ENCODE results near the gene UBLCP1.
"Not testable (repeated sequence)": the region's sequence is repeated elsewhere in the genome, so short reads cannot be mapped to it uniquely, and the experiment has no call there.

Gene UBLCP1

GRCh38 chr5:159273923-159274322 is 10.8 kb downstream of the UBLCP1 start:
- no peak for DNase-seq
- peaks cover 33% of the 10 kb centered on the region for H3K36me3 ChIP-seq
- H3K27me3 ChIP-seq (ENCODE audit: insufficient read depth, low read depth, severe bottlenecking), result no peaks in the 10 kb centered on the region
- no peak overlapping the region for H3K4me3 ChIP-seq (ENCODE audit: low read depth, low read length)
- no peak for TF ChIP-seq CTCF (IDR thresholded peaks at IDR 0.05; ENCODE audit: low read depth, low read length)
- H3K27ac ChIP-seq, result no peak overlapping the region
- H3K9me3 ChIP-seq (ENCODE audit: severe bottlenecking), result no peaks in the 10 kb centered on the region

- H3K36me3 ChIP-seq, result peaks cover 32% of the 10 kb centered on the region
Measured at GRCh38 chr5:159274676-159275075, 11.6 kb downstream of the UBLCP1 start.

GRCh38 chr5:159286420-159287035 is 23.4 kb downstream of the UBLCP1 start:
- peak; percentile 23; the same call in 1 of the 2 replicates for TF ChIP-seq CTCF (IDR thresholded peaks at IDR 0.05; ENCODE audit: low read depth, low read length)
- Histone ChIP-seq H3K27me3 (ENCODE audit: insufficient read depth, low read depth, severe bottlenecking) (no peaks in the 10 kb centered on the region), H3K36me3 (peaks cover 5% of the 10 kb centered on the region), H3K4me3 (ENCODE audit: low read depth, low read length) (no peak overlapping the region), H3K9me3 (ENCODE audit: severe bottlenecking) (no peaks in the 10 kb centered on the region), H3K27ac (no peak overlapping the region)
- DNase-seq, result peak; percentile 16

More at GRCh38 chr5:159274676-159275075, 11.6 kb downstream of the UBLCP1 start:
- H3K27me3 ChIP-seq (ENCODE audit: insufficient read depth, low read depth, severe bottlenecking), result no peaks in the 10 kb centered on the region
- H3K9me3 ChIP-seq (ENCODE audit: severe bottlenecking), result no peaks in the 10 kb centered on the region
- DNase-seq, result no peak
- TF ChIP-seq CTCF (IDR thresholded peaks at IDR 0.05; ENCODE audit: low read depth, low read length), result no peak
- H3K4me3 ChIP-seq (ENCODE audit: low read depth, low read length), result no peak overlapping the region
- no peak overlapping the region for H3K27ac ChIP-seq

GRCh38 chr5:159290741-159291140 is 27.7 kb downstream of the UBLCP1 start:
- Histone ChIP-seq H3K27ac (no peak overlapping the region), H3K9me3 (ENCODE audit: severe bottlenecking) (no peaks in the 10 kb centered on the region), H3K36me3 (no peaks in the 10 kb centered on the region), H3K27me3 (ENCODE audit: insufficient read depth, low read depth, severe bottlenecking) (no peaks in the 10 kb centered on the region), H3K4me3 (ENCODE audit: low read depth, low read length) (no peak overlapping the region)
- TF ChIP-seq CTCF (IDR thresholded peaks at IDR 0.05; ENCODE audit: low read depth, low read length), result no peak
- DNase-seq, result no peak

- H3K27ac ChIP-seq, result no peak overlapping the region
Measured at GRCh38 chr5:159294921-159295320, 31.8 kb downstream of the UBLCP1 start.

GRCh38 chr5:159297300-159297699 is 34.2 kb downstream of the UBLCP1 start:
- H3K36me3 ChIP-seq; DNase-seq; H3K27me3 ChIP-seq (ENCODE audit: insufficient read depth, low read depth, severe bottlenecking); H3K27ac ChIP-seq; H3K4me3 ChIP-seq (ENCODE audit: low read depth, low read length): not testable (repeated sequence)
- peaks cover 16% of the 10 kb centered on the region for H3K9me3 ChIP-seq (ENCODE audit: severe bottlenecking)

More at GRCh38 chr5:159294921-159295320, 31.8 kb downstream of the UBLCP1 start:
- Histone ChIP-seq H3K27me3 (ENCODE audit: insufficient read depth, low read depth, severe bottlenecking) (no peaks in the 10 kb centered on the region), H3K4me3 (ENCODE audit: low read depth, low read length) (no peak overlapping the region), H3K36me3 (no peaks in the 10 kb centered on the region), H3K9me3 (ENCODE audit: severe bottlenecking) (peaks cover 8% of the 10 kb centered on the region)
- no peak for TF ChIP-seq CTCF (IDR thresholded peaks at IDR 0.05; ENCODE audit: low read depth, low read length)
- DNase-seq, result no peak

All from WERI-Rb-1 (cell line).